GM19238 (cell line): ENCODE measurements around the gene AP4S1.
"Not testable (repeated sequence)": the region's sequence is repeated elsewhere in the genome, so short reads cannot be mapped to it uniquely, and the experiment has no call there.

ENCODE experiments used
- DNase-seq: peaks from one replicate; pipeline ENCODE4 v3.0.0; 2011; ENCODE audit warnings: low spot score; ENCODE audit not compliant: insufficient read length

AP4S1 gene

GRCh38 chr14:31042893-31043292 is 17.4 kb downstream of the AP4S1 start:
- DNase-seq = not testable (repeated sequence)

- DNase-seq = no peak
Measured at GRCh38 chr14:31043379-31043778, 17.9 kb downstream of the AP4S1 start.

- DNase-seq = no peak
Measured at GRCh38 chr14:31045501-31046080, 20.1 kb downstream of the AP4S1 start.

- no peak for DNase-seq
Measured at GRCh38 chr14:31047503-31047902, 22.1 kb downstream of the AP4S1 start.

GRCh38 chr14:31051023-31051422 is 25.6 kb downstream of the AP4S1 start:
- no peak for DNase-seq

GRCh38 chr14:31051511-31051910 is 26.1 kb downstream of the AP4S1 start:
- no peak for DNase-seq

GRCh38 chr14:31052905-31053586 is 27.6 kb downstream of the AP4S1 start:
- not testable (repeated sequence) for DNase-seq

GRCh38 chr14:31057035-31057434 is 31.6 kb downstream of the AP4S1 start:
- DNase-seq = no peak

GRCh38 chr14:31057701-31058364 is 32.4 kb downstream of the AP4S1 start:
- DNase-seq = no peak

GRCh38 chr14:31059152-31059924 is 33.9 kb downstream of the AP4S1 start:
- no peak for DNase-seq

GRCh38 chr14:31060253-31060875 is 34.9 kb downstream of the AP4S1 start:
- DNase-seq = no peak

GRCh38 chr14:31062908-31063307 is 37.5 kb downstream of the AP4S1 start:
- DNase-seq = not testable (repeated sequence)

- no peak for DNase-seq
Measured at GRCh38 chr14:31068235-31068634, 42.8 kb downstream of the AP4S1 start.

- DNase-seq = no peak
Measured at GRCh38 chr14:31069343-31069742, 43.9 kb downstream of the AP4S1 start.

GRCh38 chr14:31070431-31070830 is 45.0 kb downstream of the AP4S1 start:
- no peak for DNase-seq

- DNase-seq = no peak
Measured at GRCh38 chr14:31071151-31071550, 45.7 kb downstream of the AP4S1 start.

GRCh38 chr14:31075144-31075543 is 49.7 kb downstream of the AP4S1 start:
- DNase-seq = no peak

- no peak for DNase-seq
Measured at GRCh38 chr14:31078766-31079165, 53.3 kb downstream of the AP4S1 start.

- no peak for DNase-seq
Measured at GRCh38 chr14:31080056-31080455, 54.6 kb downstream of the AP4S1 start.

- DNase-seq = no peak
Measured at GRCh38 chr14:31080484-31080883, 55.0 kb downstream of the AP4S1 start.

GRCh38 chr14:31083781-31084180 is 58.3 kb downstream of the AP4S1 start:
- DNase-seq = no peak
